22Rv1 (cell line): ENCODE measurements around the gene DAPL1.

Experiments
- CTCF ChIP-seq: fragments of 450-650 bp; IDR thresholded peaks from 2 replicates; pipeline ENCODE4 v1.5.1; 2017; ENCODE audit warnings: mild to moderate bottlenecking
- ZFX ChIP-seq: fragments of 450-650 bp; IDR thresholded peaks from 2 replicates; pipeline ENCODE4 v1.6.1; 2017; ENCODE audit warnings: antibody characterized with exemption, borderline replicate concordance

- TF ChIP-seq CTCF, result no peak
- no peak for TF ChIP-seq ZFX
These were observed 4.1 kb downstream of the DAPL1 start for GRCh38 chr2:158799181-158799580.
